Right cardiac atrium (tissue), 5 donors: ENCODE measurements around the gene IGF2BP2. TPM values are rescaled to one million over a fixed set of nuclear protein-coding genes. Genes with fewer than 3 reads are reported as not detected.
"Not testable (repeated sequence)": the region's sequence is repeated elsewhere in the genome, so short reads cannot be mapped to it uniquely, and the experiment has no call there.

Experiments used
- ATAC-seq, 2 donors: fragments of 200-7000 bp; cut with Tn5 transposase; one replicate each; pipeline versions ENCODE4 v1.8.0 to v1.9.1; 2020; ENCODE audit warnings: moderate library complexity in 2 of 2, mild to moderate bottlenecking in 1 of 2
- DNase-seq, 3 donors: peaks; one replicate each; pipeline ENCODE4 v3.0.0-alpha.2; 2020
- H3K27ac ChIP-seq: one replicate; pipeline ENCODE4 v1.5.1; 2013; ENCODE audit warnings: mild to moderate bottlenecking, low read length, control low read depth, moderate library complexity
- H3K27me3 ChIP-seq: one replicate; pipeline ENCODE4 v1.6.1; 2013; ENCODE audit not compliant: control insufficient read depth, insufficient read depth
- H3K4me1 ChIP-seq: one replicate; pipeline ENCODE4 v1.6.1; 2013; ENCODE audit warnings: low read length; ENCODE audit not compliant: control insufficient read depth, insufficient read depth
- H3K4me3 ChIP-seq: one replicate; pipeline ENCODE4 v1.5.1; 2013; ENCODE audit warnings: low read length, control low read depth
- H3K9me3 ChIP-seq: one replicate; pipeline ENCODE4 v1.6.1; 2013; ENCODE audit warnings: low read length; ENCODE audit not compliant: control insufficient read depth
- WGBS: extraction: QIAGEN DNeasy Blood & Tissue Kit; methylation state at CpG from one replicate; pipeline ENCODE4 v1.1.7; 2013; 5-methylcytosine and 5-hydroxymethylcytosine counted together
- intact Hi-C, 4 donors: fragments of 100-400 bp; cut with DNase I; formaldehyde crosslinking; loops; one replicate each; pipeline versions ENCODE4 v1.11.0 to v1.14.0; 2022 to 2023
- polyA plus RNA-seq: library from polyadenylated mRNA; stranded (reverse); fragments of 200-250 nt; gene quantifications from one replicate; pipeline ENCODE4 v1.2.3, GENCODE V29; 2013
- total RNA-seq, 4 donors: library from RNA; stranded (reverse); fragmentation: NEBNext Ultra II Directional; extraction: Animal tissue kit (Norgen Biotek cat#: 25700); gene quantifications; one replicate each; pipeline ENCODE4 v1.2.1, GENCODE V29; 2021
- donor health status: healthy with polysubstance abuse.
- donor health status: DM: no; HTN: yes; CAD: no.
- donor health status: DM: no; HTN: no; CAD: no.
- donor health status: DM: no; HTN: yes; CAD: no; lungs with severe emphysema.
- donor health status: DM: yes; HTN: yes; CAD: no.

The IGF2BP2 gene
- total and polyA plus RNA-seq, 5 donors = 7.7 to 18.0 (median 14.6) TPM

DNA sequence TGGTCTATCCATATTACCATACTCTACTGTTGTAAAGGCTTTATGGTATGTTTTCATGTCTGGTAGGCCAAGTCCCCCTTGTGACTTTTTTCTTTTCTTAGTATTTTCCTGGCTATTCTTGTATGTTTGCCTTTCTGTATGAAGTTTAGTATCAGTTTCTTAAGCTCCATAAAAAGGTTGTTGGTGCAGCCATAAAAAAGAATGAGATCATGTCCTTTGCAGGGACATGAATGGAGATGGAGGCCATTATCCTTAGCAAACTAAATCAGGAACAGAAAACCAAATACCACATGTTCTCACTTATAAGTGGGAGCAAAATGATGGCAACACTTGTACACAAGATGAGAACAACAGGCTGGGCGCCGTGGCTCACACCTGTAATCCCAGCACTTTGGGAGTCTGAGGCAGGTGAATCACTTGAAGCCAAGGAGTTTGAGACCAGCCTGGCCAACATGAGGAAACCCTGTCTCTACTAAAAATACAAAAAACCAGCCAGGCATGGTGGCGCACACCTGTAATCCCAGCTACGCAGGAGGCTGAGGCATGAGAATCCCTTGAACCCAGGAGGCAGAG, 13.7 kb upstream of the IGF2BP2 start:
- 94% methylated on average over 4 of the region's 4 CpGs for WGBS

DNA sequence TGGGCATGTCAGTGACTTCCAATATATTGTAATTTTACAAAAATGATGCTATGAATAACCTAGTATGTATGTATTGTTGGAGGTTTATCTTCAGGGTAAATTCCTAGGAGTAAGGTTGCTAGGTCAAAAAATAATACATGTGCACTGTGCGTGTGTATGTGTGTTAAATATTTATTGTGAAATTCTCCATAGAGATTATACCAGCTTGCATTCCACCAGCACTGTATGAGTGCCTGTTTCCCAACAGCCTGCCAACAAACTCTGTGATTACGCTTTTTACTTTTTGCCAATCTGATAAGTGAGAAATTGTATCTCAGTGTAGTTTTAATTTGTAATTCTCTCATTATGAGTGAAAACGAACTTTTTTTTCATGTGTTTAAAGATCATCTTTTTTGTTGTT, 12.6 kb upstream of the IGF2BP2 start:
- Histone ChIP-seq H3K27me3 (no peaks in the 10 kb centered on the region), H3K27ac (no peak overlapping the region), H3K9me3 (no peaks in the 10 kb centered on the region), H3K4me3 (no peak overlapping the region), H3K4me1 (no peaks in the 10 kb centered on the region)
- WGBS = 32% methylated on average over 3 of the region's 3 CpGs
- intact Hi-C loops = no loop called here
- DNase-seq (no peak), ATAC-seq (peak; percentile 60 to 65)

More for the DNA sequence above, 13.7 kb upstream of the IGF2BP2 start:
- H3K9me3 ChIP-seq, H3K27ac ChIP-seq, ATAC-seq, intact Hi-C loops, DNase-seq, H3K27me3 ChIP-seq, H3K4me1 ChIP-seq, H3K4me3 ChIP-seq: not testable (repeated sequence)

DNA sequence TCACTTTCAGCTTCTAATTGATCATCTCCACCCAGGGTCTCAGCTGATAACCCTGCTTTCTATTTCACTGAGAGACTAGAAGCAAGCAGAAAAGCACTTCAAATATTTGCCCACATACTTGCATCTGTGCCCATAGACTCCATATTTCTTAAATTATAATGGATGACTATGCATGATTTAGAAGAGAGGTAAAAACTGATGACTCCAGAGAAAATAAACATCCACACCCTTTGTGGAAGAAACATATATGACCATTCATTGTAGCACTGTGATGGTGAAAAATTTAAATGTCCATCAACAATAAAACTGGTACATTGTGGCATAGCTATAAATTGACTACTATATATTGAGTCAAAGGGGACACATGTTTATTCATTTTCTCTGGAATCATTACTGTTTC, 7.1 kb upstream of the IGF2BP2 start:
- no peaks in the 10 kb centered on the region for H3K27me3 ChIP-seq
- H3K9me3 ChIP-seq = no peaks in the 10 kb centered on the region
- intact Hi-C loops = no loop called here
- no peak for ATAC-seq
- DNase-seq = no peak
- H3K27ac ChIP-seq = no peak overlapping the region
- H3K4me1 ChIP-seq = no peaks in the 10 kb centered on the region
- H3K4me3 ChIP-seq = no peak overlapping the region

GRCh38 chr3:185831195-185831594, 6.4 kb upstream of the IGF2BP2 start:
- Histone ChIP-seq H3K9me3 (no peaks in the 10 kb centered on the region), H3K4me3 (no peak overlapping the region), H3K27me3 (no peaks in the 10 kb centered on the region), H3K27ac (no peak overlapping the region), H3K4me1 (no peaks in the 10 kb centered on the region)
- DNase-seq = no peak
- ATAC-seq = no peak
- intact Hi-C loops = no loop called here
- 89% methylated on average over 3 of the region's 3 CpGs for WGBS

DNA sequence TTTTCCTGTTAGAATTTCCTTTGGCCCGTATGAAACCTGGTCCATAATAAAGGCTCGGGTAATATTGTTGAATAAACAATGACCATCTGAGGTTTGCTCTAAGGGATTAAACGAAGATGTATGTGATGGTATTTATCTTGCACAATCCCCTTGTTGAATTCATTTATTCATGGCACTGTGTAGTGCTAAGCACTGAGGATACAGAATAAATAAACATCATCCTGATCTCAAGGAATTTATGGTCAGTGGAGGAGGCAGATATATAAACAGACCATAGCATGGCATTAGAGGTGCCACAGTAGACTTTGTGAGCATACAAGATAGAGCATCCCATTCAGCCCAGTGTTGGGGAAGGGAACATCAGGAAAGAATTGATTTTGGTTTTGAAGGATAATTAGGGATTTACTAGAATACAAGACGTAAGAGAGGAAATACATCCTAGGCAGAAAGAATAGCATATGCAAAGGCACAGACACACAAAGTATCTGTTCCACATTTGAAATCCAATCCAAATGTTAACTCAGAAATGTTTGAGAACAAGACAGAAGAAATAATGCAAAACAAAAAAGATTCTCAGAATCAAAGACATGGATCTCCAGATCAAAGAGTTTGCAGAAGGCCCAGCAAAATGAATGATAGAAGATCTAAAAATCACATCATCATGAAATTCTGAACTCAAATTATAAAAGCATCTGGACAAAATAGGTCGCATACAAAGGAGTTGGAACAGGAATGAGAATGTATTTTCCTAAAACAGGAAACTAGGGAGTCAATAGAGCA, 5.4 kb upstream of the IGF2BP2 start:
- Histone ChIP-seq H3K27me3 (no peaks in the 10 kb centered on the region), H3K4me3 (no peak overlapping the region), H3K4me1 (no peaks in the 10 kb centered on the region), H3K9me3 (no peaks in the 10 kb centered on the region), H3K27ac (no peak overlapping the region)
- DNase-seq = no peak
- ATAC-seq = no peak
- WGBS = 76% methylated on average over 5 of the region's 5 CpGs
- intact Hi-C loops = no loop called here

- no peaks in the 10 kb centered on the region for H3K9me3 ChIP-seq
- intact Hi-C loops = loop anchor here in 1 of 4 donors (5.0 kb wide), 1 partner anchor 84 kb away; no protein-coding TSS in a partner anchor
- H3K27me3 ChIP-seq = no peaks in the 10 kb centered on the region
- H3K4me3 ChIP-seq = no peak overlapping the region
- ATAC-seq (no peak), DNase-seq (no peak)
- no peak overlapping the region for H3K27ac ChIP-seq
- 96% methylated on average over 3 of the region's 3 CpGs for WGBS
- no peaks in the 10 kb centered on the region for H3K4me1 ChIP-seq
Observed at GRCh38 chr3:185828755-185829154, 3.9 kb upstream of the IGF2BP2 start.

DNA sequence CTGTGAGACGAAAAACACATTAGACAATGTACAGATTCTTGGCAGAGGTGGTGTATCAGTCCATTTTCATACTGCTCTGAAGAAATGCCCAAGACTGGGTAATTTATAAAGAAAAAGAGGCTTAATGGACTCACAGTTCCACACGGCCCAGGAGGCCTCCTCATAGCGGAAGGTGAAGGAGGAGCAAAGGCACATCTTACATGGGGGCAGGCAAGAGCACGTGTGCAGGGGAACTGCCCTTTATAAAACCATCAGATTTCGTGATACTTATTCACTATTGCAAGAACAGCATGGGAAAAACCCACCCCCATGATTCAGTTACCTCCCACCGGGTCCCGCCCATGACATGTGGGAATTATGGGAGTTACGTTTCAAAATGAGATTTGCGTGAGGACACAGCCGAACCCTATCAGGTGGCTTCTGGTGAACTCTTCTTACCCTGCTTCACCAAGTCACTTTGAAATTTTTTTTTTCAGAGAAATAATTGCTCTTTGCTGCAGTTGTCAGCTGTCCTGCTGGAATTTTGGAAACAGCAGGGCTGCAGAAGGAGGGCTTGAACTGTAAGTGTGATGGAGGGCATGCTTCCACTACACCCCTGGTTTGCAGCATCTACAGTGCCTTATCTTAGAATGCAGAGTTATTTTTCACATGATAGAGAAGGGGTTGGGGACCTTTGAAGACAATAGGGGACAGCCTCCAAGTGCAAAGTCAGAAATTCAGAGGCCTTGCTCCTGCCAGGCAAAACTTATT, 2.9 kb upstream of the IGF2BP2 start:
- DNase-seq (no peak), ATAC-seq (no peak)
- no peak overlapping the region for H3K4me3 ChIP-seq
- intact Hi-C loops = loop anchor here in 1 of 4 donors (5.0 kb wide), 1 partner anchor 85 kb away; no protein-coding TSS in a partner anchor
- no peak overlapping the region for H3K27ac ChIP-seq
- H3K4me1 ChIP-seq = no peaks in the 10 kb centered on the region
- no peaks in the 10 kb centered on the region for H3K27me3 ChIP-seq
- H3K9me3 ChIP-seq = no peaks in the 10 kb centered on the region
- 96% methylated on average over 10 of the region's 10 CpGs for WGBS

DNA sequence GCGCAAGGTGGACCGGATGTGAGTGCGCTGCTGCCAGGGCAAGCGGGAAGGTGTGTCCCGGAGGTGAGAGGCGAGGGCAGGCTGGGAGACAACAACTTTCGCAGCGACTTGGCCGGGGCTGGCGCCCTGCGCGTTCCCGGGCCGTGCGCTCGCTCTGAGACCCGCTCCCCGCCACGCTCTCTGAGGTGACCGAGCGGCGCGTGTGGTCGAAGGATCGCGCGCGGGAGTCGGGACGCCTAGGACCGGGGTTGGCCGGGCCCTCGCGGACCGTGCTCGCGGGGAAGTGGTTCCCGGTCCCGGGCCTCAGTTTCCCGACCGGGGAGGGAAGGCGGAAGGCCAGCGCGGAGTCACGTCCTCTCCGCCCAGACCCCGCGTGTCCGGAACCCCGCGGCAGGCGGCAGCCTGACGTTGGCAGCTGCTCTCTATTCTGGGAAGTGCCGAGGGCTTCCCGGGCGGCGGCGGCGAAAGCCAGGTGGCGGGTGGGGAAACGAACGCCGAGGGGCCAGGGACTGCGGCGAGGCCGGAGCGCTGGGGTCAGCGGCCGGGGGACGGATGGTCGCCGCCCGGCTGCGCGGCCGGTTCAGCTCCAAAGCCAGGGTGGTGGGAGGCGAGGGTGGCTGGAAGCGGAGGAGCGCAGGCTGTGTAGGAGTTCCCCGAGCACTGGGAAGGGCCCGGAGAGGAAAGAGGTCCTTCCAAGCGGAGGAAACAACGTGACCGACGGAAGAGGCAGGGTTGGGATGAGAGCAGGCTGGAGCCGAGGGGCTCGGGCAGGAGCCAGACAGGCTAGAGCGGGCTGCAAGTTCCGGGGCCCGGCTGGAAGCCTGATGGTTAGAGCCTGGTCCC, 1.0 kb upstream of the IGF2BP2 start:
- Histone ChIP-seq H3K9me3 (no peaks in the 10 kb centered on the region), H3K4me3 (peak overlapping the region; percentile 97), H3K27ac (no peak overlapping the region), H3K27me3 (no peaks in the 10 kb centered on the region), H3K4me1 (no peaks in the 10 kb centered on the region)
- intact Hi-C loops = loop anchor here in 1 of 4 donors (5.0 kb wide), 1 partner anchor 86 kb away; no protein-coding TSS in a partner anchor
- peak; percentile 57 to 82 for ATAC-seq
- 1% methylated on average over 90 of the region's 90 CpGs for WGBS
- DNase-seq = peak; percentile 52 to 73 (median 73)

DNA sequence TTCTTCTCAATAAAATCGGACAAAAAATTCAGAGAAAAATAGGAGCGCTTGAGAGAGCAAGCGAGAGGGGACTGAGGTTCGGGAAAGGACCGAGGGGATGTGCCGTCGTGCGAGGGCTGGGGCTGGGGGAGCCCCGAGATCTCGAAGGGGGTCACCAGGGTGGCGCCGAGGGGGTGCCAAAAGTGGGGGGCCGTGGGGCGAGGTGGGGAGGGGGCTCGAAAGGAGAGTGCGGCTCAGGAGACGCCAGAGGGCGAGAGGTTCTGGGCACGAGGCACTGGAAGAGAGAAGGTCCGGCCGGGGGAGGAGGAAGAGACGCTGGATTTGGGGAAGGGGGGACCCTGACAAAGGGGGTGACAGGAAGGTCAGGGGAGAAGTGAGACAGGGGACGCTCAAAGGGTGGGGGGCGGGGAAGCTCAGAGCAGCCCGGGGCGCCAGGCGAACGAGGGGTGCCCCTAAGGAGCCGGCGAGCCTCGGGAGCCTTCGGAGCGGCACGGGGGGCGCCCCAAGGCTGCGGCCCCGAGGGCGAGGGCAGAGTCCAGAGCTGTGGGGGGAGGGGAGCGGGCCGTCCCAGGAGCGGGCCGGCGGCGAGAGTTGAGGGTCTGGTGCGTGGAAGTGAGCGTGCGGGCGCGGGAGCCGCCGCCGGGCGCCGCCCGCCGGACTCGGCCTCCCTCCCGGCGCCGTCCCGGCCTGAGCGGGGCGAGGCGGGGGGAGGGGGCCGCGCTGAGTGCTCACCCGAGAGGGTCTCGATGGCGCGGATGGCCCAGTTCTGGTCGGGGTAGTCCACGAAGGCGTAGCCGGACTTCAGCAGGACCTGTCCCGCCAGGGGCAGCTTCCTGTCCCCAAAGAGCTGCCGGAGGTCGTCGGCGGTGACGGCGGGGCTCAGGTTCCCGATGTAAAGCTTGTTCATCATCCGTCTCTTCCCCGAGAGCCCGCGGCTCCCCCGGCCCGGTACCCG, 514 bp downstream of the IGF2BP2 start:
- peak; percentile 28 to 74 (median 48) for DNase-seq
- Histone ChIP-seq H3K4me3 (peak overlapping the region; percentile 97), H3K4me1 (no peaks in the 10 kb centered on the region), H3K9me3 (no peaks in the 10 kb centered on the region), H3K27ac (peak overlapping the region; percentile 31), H3K27me3 (no peaks in the 10 kb centered on the region)
- intact Hi-C loops = loop anchor here in 1 of 4 donors (5.0 kb wide), 1 partner anchor 88 kb away; no protein-coding TSS in a partner anchor
- ATAC-seq = peak; percentile 29 to 46
- under 1% methylated on average over 89 of the region's 89 CpGs for WGBS
